GM18517 (cell line): Measurements from ENCODE around the gene TMEM51.

Experiments
- ATAC-seq: cut with Tn5 transposase; IDR thresholded peaks from one replicate; pipeline ENCODE4 v1.9.1; 2021; ENCODE audit warnings: mild to moderate bottlenecking, moderate library complexity; ENCODE audit not compliant: unreplicated experiment

TMEM51 gene, protein sequence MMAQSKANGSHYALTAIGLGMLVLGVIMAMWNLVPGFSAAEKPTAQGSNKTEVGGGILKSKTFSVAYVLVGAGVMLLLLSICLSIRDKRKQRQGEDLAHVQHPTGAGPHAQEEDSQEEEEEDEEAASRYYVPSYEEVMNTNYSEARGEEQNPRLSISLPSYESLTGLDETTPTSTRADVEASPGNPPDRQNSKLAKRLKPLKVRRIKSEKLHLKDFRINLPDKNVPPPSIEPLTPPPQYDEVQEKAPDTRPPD

DNA sequence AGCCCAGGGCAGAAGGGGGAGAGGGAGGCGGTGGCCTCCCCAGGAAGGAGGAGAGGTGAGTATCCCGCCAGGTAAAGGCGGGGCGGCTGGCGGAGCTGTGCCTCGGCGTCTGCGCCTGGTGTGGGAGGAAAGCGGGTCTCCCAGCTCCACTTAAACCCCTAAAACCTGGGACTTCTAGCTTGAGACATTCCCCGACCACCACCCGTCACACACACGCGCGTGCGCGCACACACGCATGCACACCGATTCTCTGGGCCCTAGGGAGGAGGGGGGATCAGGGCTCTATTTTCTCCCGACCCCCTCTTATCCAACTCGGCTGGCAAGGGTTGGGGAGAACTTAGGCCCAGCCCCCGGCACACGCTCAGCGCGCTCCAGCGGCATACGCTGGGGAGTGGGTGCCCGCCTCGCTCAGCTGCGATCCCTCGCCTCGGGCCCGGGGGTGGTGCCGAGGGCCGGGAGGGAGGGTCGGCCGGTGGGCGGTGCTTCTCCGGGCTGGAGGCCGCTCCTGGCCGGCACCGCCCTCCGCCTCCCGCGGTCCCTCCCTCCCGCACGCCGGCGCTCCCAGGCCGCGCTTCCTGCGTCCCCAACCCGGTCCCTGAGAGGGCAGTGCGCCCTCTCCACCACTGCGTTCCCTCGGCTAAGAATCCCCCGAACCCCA lies at the start of gene TMEM51:
Gene TMEM51 (plus strand): TSS at position 564 of the 658 bp plus-strand sequence. CDS start 61,341 bp downstream, outside the sequence.
- no peak for ATAC-seq

DNA sequence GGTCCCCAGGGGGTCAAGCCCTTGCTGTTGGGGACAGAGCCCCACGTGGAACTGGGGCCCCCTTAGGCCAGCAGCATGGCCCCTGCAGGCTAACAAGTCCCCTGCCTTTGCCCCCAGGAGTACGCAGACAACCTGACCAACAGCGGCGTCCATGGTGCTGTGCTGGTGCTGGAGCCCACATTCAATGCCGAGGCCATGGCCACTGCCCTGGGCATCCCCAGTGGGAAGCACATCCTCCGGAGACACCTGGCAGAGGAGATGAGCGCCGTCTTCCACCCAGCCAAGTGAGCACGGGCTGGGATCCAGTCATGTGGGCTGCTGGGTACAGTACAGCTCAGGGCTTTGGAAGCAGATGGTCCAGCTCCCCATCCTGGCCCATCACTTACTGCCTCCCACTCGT lies 49.6 kb upstream of the TMEM51 start:
- ATAC-seq, result no peak

DNA sequence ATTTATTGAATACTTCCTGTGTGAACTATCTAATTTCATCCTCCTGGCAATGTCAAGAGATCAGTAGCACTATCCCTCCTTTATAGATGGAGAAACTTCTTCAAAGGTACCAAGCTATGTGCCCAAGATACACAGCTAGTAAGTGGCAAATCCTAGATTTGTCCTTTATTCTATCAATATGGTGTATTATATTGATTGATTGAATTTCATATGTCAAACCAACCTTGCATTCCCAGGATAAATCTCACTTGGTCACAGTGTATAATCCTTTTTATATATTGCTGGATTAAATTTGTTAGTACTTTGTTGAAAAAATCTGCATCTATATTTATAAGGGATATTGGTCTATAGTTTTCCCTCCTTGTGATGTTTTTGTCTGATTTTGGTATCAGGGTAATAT lies 48.8 kb upstream of the TMEM51 start:
- ATAC-seq, result no peak

DNA sequence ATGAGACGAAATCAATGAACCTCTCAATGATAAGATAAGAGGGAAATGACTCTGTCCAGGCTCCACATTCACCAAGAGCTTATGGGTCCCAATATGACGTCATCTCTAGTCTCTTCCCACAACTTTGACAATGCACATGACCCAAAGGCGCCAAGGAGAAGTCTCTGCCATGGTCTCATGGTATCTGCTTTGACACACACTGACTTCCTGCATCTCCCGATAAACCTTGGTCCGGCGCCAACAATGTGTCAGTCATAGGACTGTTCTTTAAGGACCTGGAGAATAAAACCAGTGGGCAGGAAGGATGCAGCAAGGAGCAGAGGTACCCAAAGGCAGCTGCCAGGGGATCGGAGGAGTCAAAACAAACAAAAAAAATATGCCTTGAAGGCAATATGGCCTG lies 46.9 kb upstream of the TMEM51 start:
- ATAC-seq, result no peak

DNA sequence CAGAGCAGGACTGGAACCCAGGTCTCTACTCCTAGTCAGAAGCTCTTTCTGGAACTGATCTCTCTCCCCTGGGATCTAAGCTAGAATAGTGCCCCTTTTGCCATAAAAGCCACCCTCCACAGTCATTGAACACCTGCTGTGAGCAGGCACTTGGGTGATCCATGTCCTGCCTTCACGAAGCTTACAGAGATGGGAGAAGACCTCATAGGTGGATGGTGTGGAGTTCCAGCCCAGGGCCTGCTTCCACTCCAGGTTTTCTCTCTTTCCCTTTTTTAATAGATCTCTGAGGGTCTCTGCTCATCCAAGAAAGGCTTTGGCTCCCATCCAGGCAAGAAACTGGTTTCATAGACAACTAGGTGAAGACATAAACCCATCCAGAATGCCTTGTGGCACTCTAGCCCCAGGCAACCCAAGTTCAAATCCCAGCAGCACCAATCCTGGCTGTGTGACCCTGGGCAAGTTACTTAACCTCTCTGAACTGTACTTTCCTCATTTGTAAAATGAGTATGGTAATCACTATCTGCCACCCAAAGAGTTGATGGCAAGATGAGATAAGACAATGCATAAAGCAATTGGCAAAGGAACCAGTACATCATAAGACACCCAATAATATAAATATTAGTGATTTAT lies 46.4 kb upstream of the TMEM51 start:
- no peak for ATAC-seq

DNA sequence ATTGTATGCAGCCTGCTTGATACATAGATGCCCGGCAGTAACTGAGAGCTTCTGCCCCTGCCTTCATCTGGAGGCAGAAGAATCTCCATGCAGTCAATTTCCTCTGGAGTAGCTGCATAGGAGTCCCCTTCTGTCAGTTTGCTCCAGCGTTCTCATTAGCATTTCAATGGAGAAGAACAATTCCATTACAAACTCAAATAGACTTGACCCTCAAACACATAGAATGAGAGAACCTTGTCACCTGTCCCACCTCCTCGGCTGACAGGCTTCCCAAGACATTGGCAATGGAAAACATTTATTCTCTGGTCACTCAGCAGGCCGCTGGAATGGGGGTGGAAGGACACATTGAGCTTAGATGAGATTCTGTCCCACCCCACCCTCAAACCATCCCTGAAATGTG lies 45.6 kb upstream of the TMEM51 start:
- ATAC-seq, result no peak

DNA sequence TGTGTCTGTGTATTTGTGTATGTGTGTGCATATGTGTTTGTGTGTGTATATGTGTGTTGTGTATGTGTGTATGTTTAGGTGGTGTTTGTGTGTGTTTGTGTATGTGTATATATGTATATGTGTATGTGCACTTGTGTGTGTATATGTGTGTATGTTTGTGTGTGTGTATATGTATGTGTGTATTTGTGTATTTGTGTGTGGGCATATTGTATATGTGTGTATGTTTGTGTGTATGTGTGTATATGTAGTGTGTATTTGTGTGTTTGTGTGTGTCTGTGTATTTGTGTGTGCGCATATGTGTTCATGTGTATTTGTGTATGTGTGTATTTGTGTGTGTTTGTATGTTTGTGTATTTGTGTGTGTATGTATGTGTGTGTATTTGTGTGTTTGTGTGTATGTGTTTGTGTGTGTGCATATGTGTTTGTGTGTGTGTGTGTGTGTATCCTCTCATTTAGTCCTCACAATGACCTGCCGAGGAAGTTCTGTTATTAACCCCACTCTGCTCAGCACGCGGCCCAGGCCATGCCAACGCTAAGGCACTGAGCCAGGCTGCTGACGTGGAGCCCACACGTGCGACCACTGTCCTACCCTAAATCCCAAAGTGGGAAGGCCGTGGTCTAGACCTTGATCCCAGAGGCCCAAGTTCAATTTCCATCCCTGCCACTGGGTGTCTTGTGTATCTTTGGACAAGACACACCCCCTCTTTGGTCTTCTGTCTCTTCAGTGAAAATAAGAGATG lies 43.2 kb upstream of the TMEM51 start:
- no peak for ATAC-seq

DNA sequence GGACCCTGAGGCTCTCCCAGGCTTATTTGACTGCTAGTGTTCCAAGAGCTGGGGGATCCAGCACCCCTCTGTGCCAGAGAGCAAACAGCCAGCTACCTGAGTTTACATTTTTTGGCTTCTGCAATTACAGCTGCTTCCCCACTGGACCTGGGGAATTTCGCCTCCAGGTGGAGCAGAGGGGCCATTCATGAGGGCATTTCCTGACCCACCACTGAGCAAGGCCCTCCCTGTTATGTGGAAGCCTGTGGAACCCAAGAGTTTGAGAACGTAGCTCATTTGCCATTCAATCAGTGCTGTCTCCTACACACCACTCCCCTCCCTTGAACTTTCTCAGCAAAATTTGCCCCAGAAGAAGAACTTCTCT lies 42.7 kb upstream of the TMEM51 start:
- ATAC-seq, result no peak

DNA sequence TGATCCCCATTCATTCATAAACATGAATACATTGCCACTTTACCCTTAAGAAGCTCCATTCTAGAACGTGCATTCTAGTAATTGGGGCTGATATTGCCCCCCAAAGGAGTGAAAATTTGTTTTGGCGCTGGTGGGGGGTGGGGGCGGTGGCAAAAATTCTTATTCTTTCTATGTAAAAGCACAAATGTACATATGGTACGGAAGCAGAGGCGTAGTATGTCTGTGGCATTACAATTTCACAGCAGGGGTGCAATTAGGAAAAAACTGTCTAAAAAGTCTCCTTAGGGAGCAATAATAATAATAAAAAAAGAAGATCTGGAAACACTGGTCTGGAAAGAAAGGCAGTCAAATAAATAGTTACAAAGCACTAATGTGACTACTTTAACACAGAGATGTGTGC lies 40.4 kb upstream of the TMEM51 start:
- ATAC-seq, result no peak

DNA sequence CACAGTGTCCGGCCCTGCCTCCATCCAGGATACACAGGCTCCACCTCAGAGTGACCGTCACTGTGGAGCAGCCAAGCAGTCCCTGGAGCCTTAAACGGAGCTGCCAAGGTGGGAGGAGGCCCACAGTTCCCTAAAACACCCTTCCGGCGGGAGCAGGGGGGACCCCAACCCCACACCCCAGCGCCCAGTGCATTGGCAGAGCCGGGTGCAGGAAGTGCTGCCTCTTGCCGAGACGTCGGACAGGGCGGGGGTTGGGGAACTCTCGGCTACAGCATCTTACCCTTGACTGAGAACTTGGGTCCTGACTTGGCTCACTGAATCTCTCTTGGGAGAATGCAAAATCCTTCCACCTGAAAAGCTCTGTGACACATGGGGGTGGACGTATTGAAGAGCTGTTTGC lies 38.7 kb upstream of the TMEM51 start:
- ATAC-seq, result no peak

DNA sequence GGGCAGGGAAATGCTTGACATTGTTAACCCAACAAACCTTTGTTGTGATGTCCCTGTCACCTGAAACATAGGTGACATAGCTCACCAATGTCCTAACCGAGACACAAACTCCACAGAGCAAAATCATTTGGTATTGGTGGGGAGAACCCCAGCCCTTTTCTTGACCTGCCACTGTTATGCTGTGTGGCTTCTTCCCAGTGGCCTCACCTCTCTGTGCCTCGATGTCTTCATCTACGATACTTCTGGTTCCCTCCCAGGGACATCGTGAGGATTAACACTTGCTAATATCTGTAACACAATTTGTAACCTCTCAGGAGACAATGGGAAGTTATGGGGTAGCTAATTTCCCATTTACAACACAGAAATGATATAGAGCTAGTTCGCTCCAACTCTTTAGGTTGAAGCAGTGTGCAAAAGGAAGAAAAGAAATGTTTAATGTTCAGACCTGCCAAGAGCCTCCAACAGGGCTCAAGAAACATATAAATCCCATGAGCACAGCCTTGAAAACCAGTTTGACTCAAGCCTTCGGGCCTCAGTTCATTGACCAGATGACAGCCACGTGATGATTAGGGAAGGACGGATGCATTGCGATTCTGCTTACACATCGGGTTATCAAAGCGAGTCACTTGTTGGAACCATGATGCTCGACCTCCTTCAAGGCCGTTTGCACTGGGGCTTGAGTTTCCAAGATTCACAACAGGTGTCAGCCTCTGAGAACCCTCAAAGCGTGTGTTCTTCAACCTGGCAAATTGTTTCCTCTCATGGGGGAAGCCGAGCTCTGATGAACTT lies 37.8 kb upstream of the TMEM51 start:
- no peak for ATAC-seq

DNA sequence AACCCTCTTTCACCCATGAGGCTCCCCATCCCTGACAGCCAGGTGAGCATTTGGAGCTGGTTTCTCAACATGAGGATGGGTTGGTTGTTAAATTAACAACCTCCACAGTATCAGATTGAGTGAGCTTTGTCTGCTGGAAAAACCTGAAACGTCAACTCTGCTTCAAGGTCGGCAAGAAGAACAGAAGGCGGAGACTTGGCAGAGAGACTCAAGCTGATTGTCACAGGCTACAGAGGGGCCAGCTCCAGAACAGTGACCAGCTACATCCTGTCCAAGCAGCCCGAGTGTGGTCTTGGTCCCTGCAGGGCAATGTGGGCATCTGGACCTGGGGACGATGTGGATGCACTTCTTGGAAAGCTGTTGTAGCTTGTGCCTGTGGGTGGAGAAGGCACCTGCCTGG lies 36.6 kb upstream of the TMEM51 start:
- no peak for ATAC-seq

DNA sequence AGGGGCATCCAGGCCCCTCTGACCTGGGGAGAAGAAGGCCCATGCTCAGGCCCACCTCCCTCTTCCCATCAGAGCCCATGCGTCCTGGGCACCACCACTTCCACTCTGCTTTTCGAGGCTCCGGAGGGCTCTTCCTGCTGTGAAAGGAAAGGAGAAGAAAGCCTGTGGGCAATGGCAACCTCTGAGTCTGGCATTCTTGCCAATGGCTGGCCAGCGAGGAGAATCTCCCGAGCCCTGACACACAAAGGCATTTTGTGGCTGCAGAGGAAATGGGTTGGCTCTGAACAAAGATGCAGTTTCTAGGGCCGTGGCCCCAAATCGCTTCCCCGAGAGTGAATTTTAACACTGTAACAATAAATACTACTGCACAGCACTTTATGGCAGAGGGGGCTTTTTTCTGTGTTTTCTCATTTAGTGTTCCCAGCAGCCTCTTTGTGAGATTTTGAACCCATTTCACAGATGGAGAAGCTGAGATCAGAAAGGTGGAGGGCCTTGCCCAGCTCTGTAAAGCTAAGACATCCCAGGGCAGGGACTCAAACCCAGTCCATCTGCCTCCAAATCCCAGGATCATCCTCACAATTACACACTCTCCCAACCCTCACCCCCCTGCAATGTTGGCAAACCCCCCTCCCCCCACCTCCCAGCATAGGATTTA lies 35.7 kb upstream of the TMEM51 start:
- no peak for ATAC-seq

DNA sequence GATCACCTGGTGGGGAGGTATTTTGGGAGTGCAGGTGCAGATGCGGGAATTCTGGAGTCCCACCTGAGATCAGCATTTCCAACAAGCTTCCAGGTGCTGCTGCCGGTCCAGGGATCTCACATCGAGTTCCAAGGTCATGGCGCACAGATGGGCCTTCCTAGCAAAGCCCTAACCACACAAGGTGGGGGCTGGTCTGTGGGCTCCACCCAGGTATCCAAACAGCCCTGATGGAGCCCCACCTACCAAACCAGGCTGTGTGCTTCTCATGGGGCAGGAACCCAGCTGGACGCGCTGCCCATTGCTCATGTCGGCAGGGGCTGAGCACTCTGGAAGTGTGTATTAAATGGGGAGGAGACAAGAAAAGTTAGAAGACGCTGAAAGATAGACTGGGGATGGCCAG lies 35.0 kb upstream of the TMEM51 start:
- ATAC-seq, result no peak

DNA sequence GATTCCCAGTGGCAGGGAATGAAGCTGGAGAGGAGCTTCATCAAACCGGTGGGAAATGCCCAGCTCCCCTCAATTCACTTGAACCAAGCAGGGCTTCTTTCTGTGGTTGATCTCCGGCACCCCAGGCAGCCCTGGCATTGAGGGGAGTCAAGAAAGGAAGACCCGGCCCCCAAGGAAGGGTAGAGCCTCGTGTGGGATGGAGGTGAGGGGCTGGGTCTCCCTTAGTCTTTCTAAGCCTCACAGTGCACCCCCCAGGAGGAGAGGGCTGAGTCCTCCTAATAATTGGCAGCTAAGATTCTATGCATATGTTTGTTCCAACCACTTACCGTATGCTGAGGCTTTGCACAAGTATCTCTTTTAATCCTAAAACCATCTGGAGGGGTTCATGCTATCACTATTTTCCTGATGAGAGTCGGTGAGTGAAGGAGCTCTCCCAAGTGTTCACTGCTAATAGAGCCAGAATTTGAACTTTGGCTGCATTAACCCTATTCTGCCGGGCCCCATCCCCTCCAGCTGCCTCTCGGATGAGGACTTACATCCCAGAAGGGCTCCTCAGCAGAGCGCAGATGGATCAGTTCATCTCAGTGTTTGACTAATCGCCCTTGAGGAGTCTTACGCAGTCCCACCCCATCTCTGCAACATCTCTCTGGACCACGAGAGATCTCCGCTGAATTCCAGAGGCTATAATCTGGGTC lies 33.1 kb upstream of the TMEM51 start:
- ATAC-seq, result no peak

DNA sequence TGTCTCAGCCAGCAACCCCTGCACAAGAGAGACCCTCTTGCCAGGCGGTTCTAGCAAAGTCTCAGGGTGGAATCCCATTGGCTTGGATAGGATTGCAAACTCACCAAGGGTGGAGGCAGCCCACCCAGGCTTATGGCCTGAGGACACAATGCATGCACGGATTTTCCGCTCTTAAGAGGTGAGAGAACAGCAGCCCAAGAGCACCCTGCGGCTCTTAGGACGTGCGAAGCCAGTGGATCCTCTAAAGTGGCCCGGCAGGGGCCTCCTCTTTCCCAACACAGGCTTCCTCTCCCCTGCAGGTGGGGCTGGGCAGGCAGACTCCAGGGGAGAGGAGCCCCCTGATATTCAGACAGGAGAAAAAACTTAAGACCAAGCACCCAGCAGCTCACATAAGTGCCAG lies 31.2 kb upstream of the TMEM51 start:
- no peak for ATAC-seq

DNA sequence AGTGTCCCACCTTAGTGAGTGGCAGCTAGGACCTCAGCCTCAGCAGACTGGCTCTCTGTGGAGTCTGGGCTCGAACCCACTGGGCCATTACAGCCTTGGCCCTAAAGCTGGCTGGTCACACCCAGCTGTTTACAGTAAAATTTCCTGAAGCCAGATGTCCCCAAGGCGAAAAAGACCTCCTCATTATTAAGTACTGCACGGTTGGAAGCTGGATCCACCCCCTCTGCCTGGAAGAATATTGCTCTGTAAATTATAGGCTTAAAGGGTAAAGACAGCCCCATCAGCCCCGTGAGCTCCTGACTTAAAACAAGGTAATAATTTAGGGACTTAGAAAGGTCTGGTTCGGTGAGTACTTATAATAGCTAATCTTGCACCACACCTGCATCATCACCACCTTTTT lies 30.3 kb upstream of the TMEM51 start:
- ATAC-seq, result no peak

DNA sequence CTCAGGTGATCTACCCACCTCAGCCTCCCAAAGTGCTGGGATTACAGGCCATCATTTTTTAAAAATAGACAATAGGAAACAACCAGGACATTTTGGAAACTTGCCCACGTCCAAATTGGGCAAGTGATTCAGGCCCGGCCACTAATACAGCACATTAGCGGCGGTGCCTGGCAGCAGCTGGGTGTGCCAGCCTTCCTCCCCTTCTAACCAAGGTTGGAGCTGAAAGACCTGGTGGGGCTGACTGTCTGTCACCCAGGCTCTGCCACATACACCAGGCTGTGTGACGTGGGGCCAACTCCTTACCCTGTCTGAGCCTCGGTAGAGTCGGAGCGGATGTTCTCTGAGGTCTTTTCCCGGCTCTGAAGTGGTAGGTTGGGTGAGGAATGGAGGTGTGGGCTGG lies 29.6 kb upstream of the TMEM51 start:
- no peak for ATAC-seq

DNA sequence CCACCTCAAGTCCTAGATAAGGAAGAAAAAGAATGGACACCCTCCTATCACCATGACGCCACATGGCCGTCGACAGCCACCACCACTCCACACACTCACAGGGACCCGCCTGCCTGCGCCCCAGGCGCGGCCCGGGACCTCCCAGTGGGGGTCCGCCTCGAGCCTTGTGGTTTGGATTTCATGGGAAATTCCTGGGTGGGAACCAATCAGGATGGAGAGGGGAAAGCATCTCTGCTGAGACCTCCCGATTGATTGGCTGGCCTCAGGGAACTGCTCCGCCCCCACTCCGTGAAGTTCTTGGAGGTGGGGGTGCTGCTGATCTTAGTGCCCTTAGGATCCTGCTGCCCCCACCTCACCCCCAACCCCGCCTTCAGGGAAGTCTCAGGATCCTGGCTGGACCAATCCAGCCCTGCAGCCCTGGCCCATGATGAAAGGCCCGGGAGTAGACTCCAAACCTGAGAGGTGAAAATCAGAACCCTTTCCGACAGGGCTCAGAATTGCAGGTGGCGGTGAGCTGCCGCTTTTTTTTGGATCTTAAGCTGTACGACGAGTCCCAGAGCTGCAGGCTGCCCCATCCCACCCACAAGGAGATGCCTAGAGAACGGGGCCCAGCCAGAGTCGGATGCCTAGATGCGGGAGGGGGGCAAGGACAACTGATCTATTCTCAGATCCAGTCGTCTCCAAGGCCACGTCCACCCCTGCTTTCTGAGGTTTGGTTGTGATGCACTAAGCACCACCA lies 29.0 kb upstream of the TMEM51 start:
- no peak for ATAC-seq
